Astrocyte (in vitro differentiated cells and primary cell): ENCODE results near the gene TIAM2. TPM values are rescaled to one million over a fixed set of nuclear protein-coding genes. Genes with fewer than 3 reads are reported as not detected.

Experiments
- DNase-seq: peaks from one replicate; pipeline ENCODE4 v3.0.0-alpha.2; 2010; ENCODE audit warnings: low read depth
- FAIRE-seq: peaks from 2 replicates; lab custom pipeline; 2011; peaks lifted over from hg19 to GRCh38; lab: Jason Lieb, UNC
- H2AFZ ChIP-seq: 2 replicates; pipeline ENCODE4 v1.6.0; 2012; ENCODE audit warnings: low read depth, low read length, inconsistent platforms
- H3K27ac ChIP-seq: 2 replicates; pipeline ENCODE4 v1.5.1; 2011; ENCODE audit warnings: low read depth, low read length, inconsistent platforms
- H3K27me3 ChIP-seq: 2 replicates; pipeline ENCODE4 v1.6.0; 2011; ENCODE audit warnings: low read length, inconsistent platforms; ENCODE audit not compliant: insufficient read depth
- H3K36me3 ChIP-seq: 2 replicates; pipeline ENCODE4 v1.5.1; 2011; ENCODE audit warnings: low read length, inconsistent platforms; ENCODE audit not compliant: insufficient read depth
- H3K4me1 ChIP-seq: 2 replicates; pipeline ENCODE4 v1.5.1; 2011; ENCODE audit warnings: low read length, inconsistent platforms; ENCODE audit not compliant: insufficient read depth
- H3K4me2 ChIP-seq: 2 replicates; pipeline ENCODE4 v1.6.0; 2012; ENCODE audit warnings: low read length, inconsistent platforms
- H3K4me3 ChIP-seq: 2 replicates; pipeline ENCODE4 v1.5.1; 2011; ENCODE audit warnings: low read depth, mild to moderate bottlenecking, low read length, inconsistent platforms; ENCODE audit not compliant: insufficient read depth
- H3K79me2 ChIP-seq: 2 replicates; pipeline ENCODE4 v1.6.0; 2012; ENCODE audit warnings: mild to moderate bottlenecking, low read length, inconsistent platforms; ENCODE audit not compliant: insufficient read depth
- H3K9ac ChIP-seq: 2 replicates; pipeline ENCODE4 v1.6.0; 2012; ENCODE audit warnings: mild to moderate bottlenecking, low read length, inconsistent platforms
- H3K9me3 ChIP-seq: 2 replicates; pipeline ENCODE4 v1.5.1; 2012; ENCODE audit warnings: low read depth, mild to moderate bottlenecking, low read length, inconsistent platforms; ENCODE audit not compliant: insufficient read depth
- H4K20me1 ChIP-seq: 2 replicates; pipeline ENCODE4 v1.6.0; 2012; ENCODE audit warnings: low read length, inconsistent platforms; ENCODE audit not compliant: insufficient read depth
- H3K27ac Mint-ChIP-seq: one replicate; pipeline ENCODE4 v1.8.0; 2021; ENCODE audit warnings: mild to moderate bottlenecking, mixed read lengths; ENCODE audit not compliant: unreplicated experiment
- H3K27me3 Mint-ChIP-seq: one replicate; pipeline ENCODE4 v1.8.0; 2021; ENCODE audit warnings: low read depth, mixed read lengths; ENCODE audit not compliant: unreplicated experiment
- H3K36me3 Mint-ChIP-seq: one replicate; pipeline ENCODE4 v1.8.0; 2021; ENCODE audit warnings: low read depth, mixed read lengths; ENCODE audit not compliant: unreplicated experiment
- H3K4me1 Mint-ChIP-seq: one replicate; pipeline ENCODE4 v1.8.0; 2021; ENCODE audit warnings: low read depth, mixed read lengths; ENCODE audit not compliant: unreplicated experiment
- H3K4me3 Mint-ChIP-seq: one replicate; pipeline ENCODE4 v1.8.0; 2021; ENCODE audit warnings: mild to moderate bottlenecking, moderate library complexity, mixed read lengths; ENCODE audit not compliant: unreplicated experiment
- H3K9me3 Mint-ChIP-seq: one replicate; pipeline ENCODE4 v1.8.0; 2021; ENCODE audit warnings: mild to moderate bottlenecking, mixed read lengths; ENCODE audit not compliant: unreplicated experiment
- EZH2 ChIP-seq: IDR thresholded peaks from 2 replicates; pipeline ENCODE4 v1.6.1; 2012; ENCODE audit warnings: mild to moderate bottlenecking, low read length, inconsistent platforms; ENCODE audit not compliant: insufficient read depth
- total RNA-seq: library from RNA; stranded (reverse); gene quantifications from 2 replicates; pipeline ENCODE4 v1.2.1, GENCODE V29; 2021
- TF ChIP-seq, protein P1 (sequence below): IDR thresholded peaks from 2 replicates; pipeline ENCODE4 v1.5.1; 2011; ENCODE audit warnings: low read depth, mild to moderate bottlenecking, inconsistent platforms, low read length, moderate library complexity; ENCODE audit not compliant: insufficient read depth

Gene TIAM2
- total RNA-seq, 1 donor from 2014 or later, result 23.6 TPM

DNA sequence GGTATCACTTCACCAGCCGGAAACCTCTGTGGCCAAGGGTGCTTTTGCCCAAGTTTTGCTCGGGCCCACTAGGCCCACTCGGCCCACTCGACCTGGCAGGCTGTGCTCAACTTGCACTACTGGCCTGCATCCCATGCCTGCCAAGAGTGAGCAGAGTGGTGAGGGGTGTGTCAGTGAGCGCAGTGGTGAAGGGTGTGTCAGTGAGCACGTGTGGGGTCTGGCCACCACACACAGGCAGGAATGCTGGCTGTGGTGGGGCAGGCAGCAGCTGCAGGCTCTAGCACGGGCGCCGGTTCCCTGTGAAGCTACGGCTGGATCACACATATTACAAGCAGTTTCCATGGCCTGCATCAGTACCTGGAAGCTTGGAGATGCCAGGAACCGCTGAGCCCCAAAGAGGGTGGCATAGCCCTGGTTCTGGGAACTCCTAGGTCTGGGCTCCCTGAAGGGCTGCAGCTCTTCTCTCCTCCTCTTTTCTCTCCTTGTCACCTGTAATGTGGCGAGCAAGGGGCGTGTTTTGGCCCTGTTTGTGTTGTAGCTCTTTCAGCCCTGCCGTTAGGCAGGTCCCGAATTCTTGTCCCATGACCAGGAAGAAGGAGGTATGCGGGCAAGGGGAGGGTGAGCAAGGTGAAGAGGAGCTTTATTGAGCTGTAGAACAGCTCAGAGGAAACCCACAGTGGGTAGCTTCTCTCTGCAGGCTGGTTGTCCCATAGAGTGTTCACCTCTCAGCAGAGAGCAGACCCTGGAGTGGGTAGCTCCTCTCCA, 217.7 kb downstream of the TIAM2 start:
- FAIRE-seq (no peak), DNase-seq (peak; percentile 22)
- no peaks in the 10 kb centered on the region for H3K27me3 ChIP-seq
- no peak overlapping the region for H2AFZ ChIP-seq
- peaks cover 6% of the 10 kb centered on the region for H3K9me3 Mint-ChIP-seq
- H4K20me1 ChIP-seq, result no peaks in the 10 kb centered on the region
- no peaks in the 10 kb centered on the region for H3K4me1 ChIP-seq
- H3K79me2 ChIP-seq, result no peaks in the 10 kb centered on the region
- peaks cover 11% of the 10 kb centered on the region for H3K4me1 Mint-ChIP-seq
- no peaks in the 10 kb centered on the region for H3K9me3 ChIP-seq
- no peak overlapping the region for H3K9ac ChIP-seq
- no peak overlapping the region for H3K4me3 Mint-ChIP-seq
- H3K27ac ChIP-seq, result no peak overlapping the region
- H3K36me3 ChIP-seq, result no peaks in the 10 kb centered on the region
- no peaks in the 10 kb centered on the region for H3K27me3 Mint-ChIP-seq
- no peak overlapping the region for H3K4me2 ChIP-seq
- peaks cover 30% of the 10 kb centered on the region for H3K36me3 Mint-ChIP-seq
- no peak overlapping the region for H3K4me3 ChIP-seq
- H3K27ac Mint-ChIP-seq, result no peak overlapping the region
- TF ChIP-seq EZH2, result no peak
- TF ChIP-seq, protein P1, sequence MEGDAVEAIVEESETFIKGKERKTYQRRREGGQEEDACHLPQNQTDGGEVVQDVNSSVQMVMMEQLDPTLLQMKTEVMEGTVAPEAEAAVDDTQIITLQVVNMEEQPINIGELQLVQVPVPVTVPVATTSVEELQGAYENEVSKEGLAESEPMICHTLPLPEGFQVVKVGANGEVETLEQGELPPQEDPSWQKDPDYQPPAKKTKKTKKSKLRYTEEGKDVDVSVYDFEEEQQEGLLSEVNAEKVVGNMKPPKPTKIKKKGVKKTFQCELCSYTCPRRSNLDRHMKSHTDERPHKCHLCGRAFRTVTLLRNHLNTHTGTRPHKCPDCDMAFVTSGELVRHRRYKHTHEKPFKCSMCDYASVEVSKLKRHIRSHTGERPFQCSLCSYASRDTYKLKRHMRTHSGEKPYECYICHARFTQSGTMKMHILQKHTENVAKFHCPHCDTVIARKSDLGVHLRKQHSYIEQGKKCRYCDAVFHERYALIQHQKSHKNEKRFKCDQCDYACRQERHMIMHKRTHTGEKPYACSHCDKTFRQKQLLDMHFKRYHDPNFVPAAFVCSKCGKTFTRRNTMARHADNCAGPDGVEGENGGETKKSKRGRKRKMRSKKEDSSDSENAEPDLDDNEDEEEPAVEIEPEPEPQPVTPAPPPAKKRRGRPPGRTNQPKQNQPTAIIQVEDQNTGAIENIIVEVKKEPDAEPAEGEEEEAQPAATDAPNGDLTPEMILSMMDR, result no peak

DNA sequence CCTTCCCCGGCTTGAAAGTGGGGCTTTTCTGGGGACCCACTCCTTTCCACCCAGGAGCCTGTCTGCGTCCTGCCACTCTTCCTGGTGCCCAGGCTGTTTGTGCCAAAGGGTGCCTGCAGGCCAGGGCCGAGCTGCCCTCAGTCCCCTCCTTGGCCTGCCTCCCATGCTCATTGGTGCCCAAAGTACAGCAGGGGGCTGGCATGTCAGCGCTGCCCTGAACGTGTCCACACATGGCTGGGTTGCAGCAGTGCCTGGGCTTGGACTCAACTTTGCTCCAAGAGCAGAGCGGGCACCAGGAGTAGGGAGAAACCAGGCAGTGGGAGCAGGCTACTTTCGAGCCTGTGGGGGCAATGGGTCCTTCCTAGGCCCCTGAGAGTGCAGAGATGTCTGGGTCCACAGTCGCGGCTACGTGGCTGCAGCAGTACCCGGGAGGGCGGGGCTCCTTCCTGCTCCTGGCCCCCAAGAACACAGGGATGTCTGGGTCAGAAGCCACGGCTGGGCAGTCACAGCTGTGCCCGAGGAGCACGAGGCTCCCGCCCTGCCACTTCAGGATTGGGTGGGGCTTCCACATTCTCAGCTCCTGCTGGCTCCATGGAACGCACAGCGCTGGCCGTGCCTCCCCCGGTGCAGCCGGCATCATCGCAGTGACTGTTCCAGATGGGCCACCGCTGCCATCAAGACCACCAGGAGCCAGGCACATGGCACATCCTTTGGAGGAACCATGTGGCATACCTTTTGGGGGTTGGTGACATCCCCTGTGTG, 218.7 kb downstream of the TIAM2 start:
- Mint-ChIP-seq H3K9me3 (peaks cover 4% of the 10 kb centered on the region), H3K4me1 (peaks cover 11% of the 10 kb centered on the region), H3K27me3 (no peaks in the 10 kb centered on the region), H3K4me3 (no peak overlapping the region), H3K36me3 (peaks cover 22% of the 10 kb centered on the region), H3K27ac (no peak overlapping the region)
- no peaks in the 10 kb centered on the region for H3K9me3 ChIP-seq
- H3K27ac ChIP-seq, result no peak overlapping the region
- no peaks in the 10 kb centered on the region for H3K4me1 ChIP-seq
- no peak overlapping the region for H3K4me2 ChIP-seq
- H4K20me1 ChIP-seq, result no peaks in the 10 kb centered on the region
- no peak for TF ChIP-seq EZH2
- TF ChIP-seq, protein P1, result no peak
- H3K27me3 ChIP-seq, result no peaks in the 10 kb centered on the region
- no peak overlapping the region for H3K9ac ChIP-seq
- FAIRE-seq (no peak), DNase-seq (no peak)
- H3K4me3 ChIP-seq, result no peak overlapping the region
- no peaks in the 10 kb centered on the region for H3K79me2 ChIP-seq
- H2AFZ ChIP-seq, result no peak overlapping the region
- H3K36me3 ChIP-seq, result no peaks in the 10 kb centered on the region
